Measurements from ENCODE around the gene ARL4A. TPM values are rescaled to one million over a fixed set of nuclear protein-coding genes. Genes with fewer than 3 reads are reported as not detected.
A peak's percentile ranks its signal among the peaks of the same experiment; 100 is the strongest.
"Not testable (repeated sequence)": the region's sequence is repeated elsewhere in the genome, so short reads cannot be mapped to it uniquely, and the experiment has no call there.

The ARL4A gene
- total RNA-seq (2014; rRNA removed; shearing (Covaris generic)) = 139 and 154 TPM in 2 replicates

- peak; percentile 100 for DNase-seq (ENCODE audit: low spot score)
Observed at GRCh38 chr7:12686891-12687717, at the start of gene ARL4A. Gene ARL4A (plus strand): TSS chr7:12687633. CDS start chr7:12688255, 622 bp downstream.

- peak; percentile 38 for DNase-seq (ENCODE audit: low spot score)
Observed at GRCh38 chr7:12637819-12638592, 49.4 kb upstream of the ARL4A start.

GRCh38 chr7:12638851-12639456, 48.5 kb upstream of the ARL4A start:
- DNase-seq (ENCODE audit: low spot score) = peak; percentile 69

GRCh38 chr7:12640299-12641096, 46.9 kb upstream of the ARL4A start:
- no peak for DNase-seq (ENCODE audit: low spot score)

GRCh38 chr7:12641196-12641595, 46.2 kb upstream of the ARL4A start:
- DNase-seq (ENCODE audit: low spot score) = no peak

- DNase-seq (ENCODE audit: low spot score) = no peak
Observed at GRCh38 chr7:12642508-12642907, 44.9 kb upstream of the ARL4A start.

- no peak for DNase-seq (ENCODE audit: low spot score)
Observed at GRCh38 chr7:12643001-12643643, 44.3 kb upstream of the ARL4A start.

GRCh38 chr7:12643644-12644043, 43.8 kb upstream of the ARL4A start:
- DNase-seq (ENCODE audit: low spot score) = no peak

GRCh38 chr7:12645212-12645611, 42.2 kb upstream of the ARL4A start:
- DNase-seq (ENCODE audit: low spot score) = not testable (repeated sequence)

GRCh38 chr7:12646139-12646538, 41.3 kb upstream of the ARL4A start:
- DNase-seq (ENCODE audit: low spot score) = peak; percentile 93

- peak; percentile 97 for DNase-seq (ENCODE audit: low spot score)
Observed at GRCh38 chr7:12647364-12648219, 39.8 kb upstream of the ARL4A start.

GRCh38 chr7:12648704-12649261, 38.6 kb upstream of the ARL4A start:
- no peak for DNase-seq (ENCODE audit: low spot score)

GRCh38 chr7:12649348-12649747, 38.1 kb upstream of the ARL4A start:
- no peak for DNase-seq (ENCODE audit: low spot score)

- no peak for DNase-seq (ENCODE audit: low spot score)
Observed at GRCh38 chr7:12650080-12650479, 37.4 kb upstream of the ARL4A start.

GRCh38 chr7:12653110-12653509, 34.3 kb upstream of the ARL4A start:
- DNase-seq (ENCODE audit: low spot score) = no peak

GRCh38 chr7:12653518-12653917, 33.9 kb upstream of the ARL4A start:
- DNase-seq (ENCODE audit: low spot score) = no peak

GRCh38 chr7:12655161-12655560, 32.3 kb upstream of the ARL4A start:
- no peak for DNase-seq (ENCODE audit: low spot score)

GRCh38 chr7:12660423-12660822, 27.0 kb upstream of the ARL4A start:
- peak; percentile 96 for DNase-seq (ENCODE audit: low spot score)

GRCh38 chr7:12660986-12661385, 26.4 kb upstream of the ARL4A start:
- DNase-seq (ENCODE audit: low spot score) = not testable (repeated sequence)

GRCh38 chr7:12661581-12661980, 25.9 kb upstream of the ARL4A start:
- no peak for DNase-seq (ENCODE audit: low spot score)

Data from H4 (cell line).